Daoy (cell line): ENCODE data around the gene UCN2. TPM values are rescaled to one million over a fixed set of nuclear protein-coding genes. Genes with fewer than 3 reads are reported as not detected.
"Not testable (repeated sequence)": the region's sequence is repeated elsewhere in the genome, so short reads cannot be mapped to it uniquely, and the experiment has no call there.

Experiments used
- DNase-seq: peaks from one replicate; pipeline ENCODE4 v3.0.0-alpha.2; 2015; ENCODE audit warnings: low read depth
- total RNA-seq: library from RNA; depleted of rRNA; stranded (reverse); fragments of >200 nt; shearing (Covaris generic); gene quantifications from 2 replicates; pipeline ENCODE4 v1.2.3, GENCODE V29; 2014; rRNA removed

Gene UCN2
- total RNA-seq, 1 experiment from 2014 or later, result 6.2 TPM

- no peak for DNase-seq
Measured at GRCh38 chr3:48536116-48536515, 27.5 kb downstream of the UCN2 start.

- no peak for DNase-seq
Measured at GRCh38 chr3:48535578-48535977, 28.0 kb downstream of the UCN2 start.

GRCh38 chr3:48532977-48533337 is 30.6 kb downstream of the UCN2 start:
- DNase-seq, result no peak

GRCh38 chr3:48532271-48532976 is 31.2 kb downstream of the UCN2 start:
- no peak for DNase-seq

GRCh38 chr3:48530701-48531100 is 32.9 kb downstream of the UCN2 start:
- not testable (repeated sequence) for DNase-seq

GRCh38 chr3:48528754-48529153 is 34.8 kb downstream of the UCN2 start:
- no peak for DNase-seq

GRCh38 chr3:48528048-48528447 is 35.5 kb downstream of the UCN2 start:
- DNase-seq, result no peak

GRCh38 chr3:48524970-48525369 is 38.6 kb downstream of the UCN2 start:
- DNase-seq, result no peak

- no peak for DNase-seq
Measured at GRCh38 chr3:48521635-48522034, 41.9 kb downstream of the UCN2 start.

- DNase-seq, result no peak
Measured at GRCh38 chr3:48519277-48519643, 44.3 kb downstream of the UCN2 start.

- no peak for DNase-seq
Measured at GRCh38 chr3:48518638-48519276, 44.8 kb downstream of the UCN2 start.

GRCh38 chr3:48518069-48518468 is 45.5 kb downstream of the UCN2 start:
- no peak for DNase-seq

GRCh38 chr3:48516571-48516970 is 47.0 kb downstream of the UCN2 start:
- no peak for DNase-seq

GRCh38 chr3:48514431-48515227 is 49.0 kb downstream of the UCN2 start:
- DNase-seq, result no peak

Other genes with a start within 250 kb of the UCN2 start
- not detected in 2 replicates for gene SPINK8, start 230.1 kb downstream of the UCN2 start, total RNA-seq
- gene FBXW12, start 191.6 kb downstream of the UCN2 start, total RNA-seq, result not detected in 2 replicates
- 11.3 and 11.5 TPM in 2 replicates for gene PLXNB1, start 133.7 kb downstream of the UCN2 start, total RNA-seq
- gene CCDC51, start 123.7 kb downstream of the UCN2 start, total RNA-seq, result 29.9 and 32.8 TPM in 2 replicates
- 444 and 464 TPM in 2 replicates for gene TMA7, start 123.5 kb downstream of the UCN2 start, total RNA-seq
- 6.4 and 7.6 TPM in 2 replicates for gene ATRIP, start 117.0 kb downstream of the UCN2 start, total RNA-seq
- 55.2 and 59.1 TPM in 2 replicates for gene SHISA5, start 59.6 kb downstream of the UCN2 start, total RNA-seq
- gene PFKFB4, start 7.0 kb downstream of the UCN2 start, total RNA-seq, result 4.1 and 6.9 TPM in 2 replicates
- gene COL7A1, start 31.5 kb upstream of the UCN2 start, total RNA-seq, result 107 and 154 TPM in 2 replicates
- gene UQCRC1, start 45.9 kb upstream of the UCN2 start, total RNA-seq, result 291 and 336 TPM in 2 replicates
- gene TMEM89, start 58.0 kb upstream of the UCN2 start, total RNA-seq, result not detected in 2 replicates
- 5.5 and 11.3 TPM in 2 replicates for gene SLC26A6, start 71.7 kb upstream of the UCN2 start, total RNA-seq
- 1.9 and 2.4 TPM in 2 replicates for gene CELSR3, start 99.1 kb upstream of the UCN2 start, total RNA-seq
- 9.5 and 11.2 TPM in 2 replicates for gene NCKIPSD, start 122.1 kb upstream of the UCN2 start, total RNA-seq
- 38.5 and 41.6 TPM in 2 replicates for gene IP6K2, start 153.4 kb upstream of the UCN2 start, total RNA-seq